ENCODE data around the gene ELMO2.

ELMO2 gene

DNA sequence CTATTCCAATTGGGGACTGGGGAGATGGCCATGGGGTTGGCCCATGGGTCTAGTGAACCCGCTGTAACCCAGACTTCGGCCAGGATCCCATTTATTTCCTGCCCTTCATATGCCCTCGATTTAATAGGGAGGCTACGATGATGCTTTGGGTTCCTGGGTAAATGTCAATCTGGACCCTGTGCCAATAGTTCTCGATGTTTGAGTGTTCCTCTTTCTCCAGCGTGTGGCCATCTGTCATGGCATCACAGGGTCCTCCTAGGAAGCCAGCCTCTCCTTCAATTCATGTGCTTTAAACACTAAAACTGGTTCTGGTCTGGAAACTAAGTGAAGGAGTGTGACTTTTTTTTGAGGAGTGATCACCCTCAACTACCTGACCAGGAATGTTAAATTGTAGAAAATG is 28.7 kb upstream of the ELMO2 start (continued):
- TF ChIP-seq, protein P1, sequence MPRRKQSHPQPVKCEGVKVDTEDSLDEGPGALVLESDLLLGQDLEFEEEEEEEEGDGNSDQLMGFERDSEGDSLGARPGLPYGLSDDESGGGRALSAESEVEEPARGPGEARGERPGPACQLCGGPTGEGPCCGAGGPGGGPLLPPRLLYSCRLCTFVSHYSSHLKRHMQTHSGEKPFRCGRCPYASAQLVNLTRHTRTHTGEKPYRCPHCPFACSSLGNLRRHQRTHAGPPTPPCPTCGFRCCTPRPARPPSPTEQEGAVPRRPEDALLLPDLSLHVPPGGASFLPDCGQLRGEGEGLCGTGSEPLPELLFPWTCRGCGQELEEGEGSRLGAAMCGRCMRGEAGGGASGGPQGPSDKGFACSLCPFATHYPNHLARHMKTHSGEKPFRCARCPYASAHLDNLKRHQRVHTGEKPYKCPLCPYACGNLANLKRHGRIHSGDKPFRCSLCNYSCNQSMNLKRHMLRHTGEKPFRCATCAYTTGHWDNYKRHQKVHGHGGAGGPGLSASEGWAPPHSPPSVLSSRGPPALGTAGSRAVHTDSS (tag by site-specific recombination; IDR thresholded peaks at IDR 0.05) = no peak
- TF ChIP-seq ZNF138 (tag by site-specific recombination; IDR thresholded peaks at IDR 0.05; ENCODE audit: borderline replicate concordance) = no peak
- TF ChIP-seq, protein P2, sequence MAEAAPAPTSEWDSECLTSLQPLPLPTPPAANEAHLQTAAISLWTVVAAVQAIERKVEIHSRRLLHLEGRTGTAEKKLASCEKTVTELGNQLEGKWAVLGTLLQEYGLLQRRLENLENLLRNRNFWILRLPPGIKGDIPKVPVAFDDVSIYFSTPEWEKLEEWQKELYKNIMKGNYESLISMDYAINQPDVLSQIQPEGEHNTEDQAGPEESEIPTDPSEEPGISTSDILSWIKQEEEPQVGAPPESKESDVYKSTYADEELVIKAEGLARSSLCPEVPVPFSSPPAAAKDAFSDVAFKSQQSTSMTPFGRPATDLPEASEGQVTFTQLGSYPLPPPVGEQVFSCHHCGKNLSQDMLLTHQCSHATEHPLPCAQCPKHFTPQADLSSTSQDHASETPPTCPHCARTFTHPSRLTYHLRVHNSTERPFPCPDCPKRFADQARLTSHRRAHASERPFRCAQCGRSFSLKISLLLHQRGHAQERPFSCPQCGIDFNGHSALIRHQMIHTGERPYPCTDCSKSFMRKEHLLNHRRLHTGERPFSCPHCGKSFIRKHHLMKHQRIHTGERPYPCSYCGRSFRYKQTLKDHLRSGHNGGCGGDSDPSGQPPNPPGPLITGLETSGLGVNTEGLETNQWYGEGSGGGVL (tag by site-specific recombination; IDR thresholded peaks at IDR 0.05) = no peak
- no peak for TF ChIP-seq SP2 (tag by site-specific recombination; IDR thresholded peaks at IDR 0.05)
- no peak for TF ChIP-seq ZBTB20 (tag by site-specific recombination; IDR thresholded peaks at IDR 0.05)
- no peak for TF ChIP-seq ZNF18 (tag by site-specific recombination; IDR thresholded peaks at IDR 0.05)

DNA sequence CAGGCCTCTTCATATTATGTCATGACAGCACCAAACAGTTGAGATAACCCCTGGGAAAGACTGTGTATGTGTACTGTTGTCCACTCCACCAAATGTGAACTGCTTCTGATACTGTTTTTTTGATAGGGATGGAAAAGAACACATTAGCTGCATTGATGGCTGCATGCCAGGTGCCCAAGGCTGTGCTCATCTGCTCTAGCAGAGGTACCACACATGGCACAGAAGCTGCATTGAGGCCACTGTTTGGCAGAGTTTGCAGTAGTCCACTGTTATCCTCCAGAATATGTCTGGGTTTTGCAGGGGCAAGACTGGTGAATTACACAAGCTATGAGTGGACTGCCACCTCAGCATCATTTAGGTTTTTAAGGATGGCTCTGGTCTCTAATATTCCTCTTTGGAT is 28.2 kb upstream of the ELMO2 start:
- POLR2A ChIA-PET = no interaction called here
- Histone ChIP-seq H3K4me3 (ENCODE audit: low read depth, low read length) (no peak overlapping the region), H3K9me3 (ENCODE audit: control insufficient read depth, insufficient read depth, low read depth, low read length) (no peaks in the 10 kb centered on the region), H3K4me1 (ENCODE audit: control insufficient read depth, insufficient read depth, low read length) (no peaks in the 10 kb centered on the region), H3K36me3 (ENCODE audit: control insufficient read depth in 2 of 2, insufficient read depth in 1 of 2, low read length in 2 of 2) (no peaks in the 10 kb centered on the region), H3K27ac (ENCODE audit: extremely low read depth, low read depth, low read length) (no peak overlapping the region)
- CTCF ChIA-PET = no interaction called here
- no peak for TF ChIP-seq MZF1 (tag by site-specific recombination; IDR thresholded peaks at IDR 0.05; ENCODE audit: borderline replicate concordance)
- no peak for TF ChIP-seq ZNF473 (tag by site-specific recombination; IDR thresholded peaks at IDR 0.05)
- TF ChIP-seq ZNF677 (tag by site-specific recombination; IDR thresholded peaks at IDR 0.05) = no peak
- no peak for TF ChIP-seq PRDM2 (tag by site-specific recombination; IDR thresholded peaks at IDR 0.05; ENCODE audit: borderline replicate concordance)
- no peak for TF ChIP-seq SP2 (tag by site-specific recombination; IDR thresholded peaks at IDR 0.05)
- TF ChIP-seq ZNF561 (tag by site-specific recombination; IDR thresholded peaks at IDR 0.05; ENCODE audit: borderline replicate concordance) = no peak
- no peak for TF ChIP-seq ZNF416 (tag by site-specific recombination; IDR thresholded peaks at IDR 0.05)
- TF ChIP-seq ZNF660 (tag by site-specific recombination; IDR thresholded peaks at IDR 0.05) = no peak
- no peak for TF ChIP-seq KLF7 (tag by site-specific recombination; IDR thresholded peaks at IDR 0.05; ENCODE audit: borderline replicate concordance)
- TF ChIP-seq, protein P3, sequence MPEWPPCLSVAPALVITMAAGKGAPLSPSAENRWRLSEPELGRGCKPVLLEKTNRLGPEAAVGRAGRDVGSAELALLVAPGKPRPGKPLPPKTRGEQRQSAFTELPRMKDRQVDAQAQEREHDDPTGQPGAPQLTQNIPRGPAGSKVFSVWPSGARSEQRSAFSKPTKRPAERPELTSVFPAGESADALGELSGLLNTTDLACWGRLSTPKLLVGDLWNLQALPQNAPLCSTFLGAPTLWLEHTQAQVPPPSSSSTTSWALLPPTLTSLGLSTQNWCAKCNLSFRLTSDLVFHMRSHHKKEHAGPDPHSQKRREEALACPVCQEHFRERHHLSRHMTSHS (tag by site-specific recombination; IDR thresholded peaks at IDR 0.05) = no peak
- no peak for TF ChIP-seq GLIS1 (tag by site-specific recombination; IDR thresholded peaks at IDR 0.05)
- TF ChIP-seq, protein P2 (tag by site-specific recombination; IDR thresholded peaks at IDR 0.05) = no peak
- no peak for TF ChIP-seq PRDM1 (tag by site-specific recombination; IDR thresholded peaks at IDR 0.05)
- TF ChIP-seq ZNF146 (tag by site-specific recombination; IDR thresholded peaks at IDR 0.05) = no peak
- no peak for TF ChIP-seq ZFHX2 (tag by site-specific recombination; conservative IDR thresholded peaks at IDR 0.05)
- TF ChIP-seq ZNF10 (tag by site-specific recombination; IDR thresholded peaks at IDR 0.05) = no peak
- TF ChIP-seq, protein P4, sequence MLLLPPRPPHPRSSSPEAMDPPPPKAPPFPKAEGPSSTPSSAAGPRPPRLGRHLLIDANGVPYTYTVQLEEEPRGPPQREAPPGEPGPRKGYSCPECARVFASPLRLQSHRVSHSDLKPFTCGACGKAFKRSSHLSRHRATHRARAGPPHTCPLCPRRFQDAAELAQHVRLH (tag by site-specific recombination; IDR thresholded peaks at IDR 0.05) = no peak
- no peak for TF ChIP-seq ZNF157 (tag by site-specific recombination; IDR thresholded peaks at IDR 0.05)

All from HEK293 (cell line).